KBM-7 (cell line): ENCODE data around the gene KRTAP10-4.
"Not testable (repeated sequence)": the region's sequence is repeated elsewhere in the genome, so short reads cannot be mapped to it uniquely, and the experiment has no call there.

Source experiments
- DNase-seq: peaks from one replicate; pipeline ENCODE4 v3.0.0-alpha.2; 2015
- in situ Hi-C: fragments of 300-500 bp; cut with MboI; formaldehyde crosslinking; loops from 2 replicates; pipeline ENCODE4 v1.14.3; 2020; ENCODE audit warnings: low sequenced_read_pairs, low pct_unique_long_range_greater_than_20kb, mixed read lengths

Gene KRTAP10-4

GRCh38 chr21:44571844-44572782 is 1.4 kb upstream of the KRTAP10-4 start:
- in situ Hi-C loops = loop anchor here (25.0 kb wide), 1 partner anchor 110 kb away; the partner anchor contains the start of gene LRRC3
- DNase-seq = no peak

- no peak for DNase-seq
- in situ Hi-C loops = loop anchor here (25.0 kb wide), 1 partner anchor 111 kb away; the partner anchor contains the start of gene LRRC3
Measured at GRCh38 chr21:44572959-44573583, 458 bp upstream of the KRTAP10-4 start.

GRCh38 chr21:44574457-44575306 is 1.2 kb downstream of the KRTAP10-4 start:
- DNase-seq = no peak
- in situ Hi-C loops = loop anchor here (25.0 kb wide), 1 partner anchor 112 kb away; the partner anchor contains the start of gene LRRC3

- DNase-seq = no peak
- in situ Hi-C loops = no loop called here
Measured at GRCh38 chr21:44575307-44576024, 1.9 kb downstream of the KRTAP10-4 start.

GRCh38 chr21:44576025-44576420 is 2.5 kb downstream of the KRTAP10-4 start:
- in situ Hi-C loops = no loop called here
- no peak for DNase-seq

GRCh38 chr21:44578371-44579055 is 5.0 kb downstream of the KRTAP10-4 start:
- in situ Hi-C loops = no loop called here
- no peak for DNase-seq

GRCh38 chr21:44579056-44579832 is 5.7 kb downstream of the KRTAP10-4 start:
- DNase-seq = no peak
- in situ Hi-C loops = no loop called here

- no peak for DNase-seq
- in situ Hi-C loops = no loop called here
Measured at GRCh38 chr21:44579833-44580144, 6.3 kb downstream of the KRTAP10-4 start.

- DNase-seq, in situ Hi-C loops: not testable (repeated sequence)
Measured at GRCh38 chr21:44580231-44580821, 6.8 kb downstream of the KRTAP10-4 start, which contains the start of gene KRTAP10-5. Gene KRTAP10-5, minus strand, starts transcription at chr21:44580604. Its CDS starts 26 bp downstream, at chr21:44580578.

- no peak for DNase-seq
- in situ Hi-C loops = no loop called here
Measured at GRCh38 chr21:44581158-44581557, 7.6 kb downstream of the KRTAP10-4 start.

GRCh38 chr21:44582055-44582454 is 8.5 kb downstream of the KRTAP10-4 start:
- no peak for DNase-seq
- in situ Hi-C loops = no loop called here

GRCh38 chr21:44583089-44583799 is 9.7 kb downstream of the KRTAP10-4 start:
- in situ Hi-C loops = no loop called here

GRCh38 chr21:44583800-44584147 is 10.2 kb downstream of the KRTAP10-4 start:
- DNase-seq = no peak
- in situ Hi-C loops = no loop called here

More at GRCh38 chr21:44583089-44583799, 9.7 kb downstream of the KRTAP10-4 start:
- DNase-seq = no peak

- in situ Hi-C loops = no loop called here
Measured at GRCh38 chr21:44585892-44586291, 12.4 kb downstream of the KRTAP10-4 start.

GRCh38 chr21:44589094-44589493 is 15.6 kb downstream of the KRTAP10-4 start:
- DNase-seq = no peak
- in situ Hi-C loops = no loop called here

More at GRCh38 chr21:44585892-44586291, 12.4 kb downstream of the KRTAP10-4 start:
- no peak for DNase-seq

GRCh38 chr21:44589586-44590305 is 16.2 kb downstream of the KRTAP10-4 start:
- in situ Hi-C loops = no loop called here

More at GRCh38 chr21:44589586-44590305, 16.2 kb downstream of the KRTAP10-4 start:
- DNase-seq = no peak
